ENCODE data around the gene EMP2.

GRCh38 chr16:10558746-10559641, 21.4 kb downstream of the EMP2 start:
- no peak for TF ChIP-seq RFX5 (IDR thresholded peaks at IDR 0.05; ENCODE audit: low read depth, low read length)
- no peak for TF ChIP-seq CTCF (conservative IDR thresholded peaks at IDR 0.05; ENCODE audit: low read depth, low read length)
- no peak for TF ChIP-seq POLR2A (IDR thresholded peaks at IDR 0.05; ENCODE audit: low read depth, low read length)
- no peak for TF ChIP-seq SMC3 (IDR thresholded peaks at IDR 0.05; ENCODE audit: low read depth, low read length)
- no peak for TF ChIP-seq FOS (IDR thresholded peaks at IDR 0.05; ENCODE audit: low read depth, low read length)
- TF ChIP-seq RAD21 (IDR thresholded peaks at IDR 0.05; ENCODE audit: low read length) = no peak
- no peak for TF ChIP-seq MAFK (IDR thresholded peaks at IDR 0.05; ENCODE audit: low read depth, low read length)
